DND-41 (cell line): Measurements from ENCODE around the gene GPR15.

Experiments
- ATAC-seq: fragments of 200-7000 bp; cut with Tn5 transposase; 3 replicates; pipeline ENCODE4 v1.9.1; 2021; ENCODE audit warnings: low read depth; ENCODE audit not compliant: insufficient read depth
- DNase-seq: peaks from one replicate; pipeline ENCODE4 v3.0.0-alpha.2; 2020
- H2AFZ ChIP-seq: 2 replicates; pipeline ENCODE4 v1.6.0; 2012; ENCODE audit warnings: low read depth, low read length
- H3K27ac ChIP-seq: 2 replicates; pipeline ENCODE4 v1.5.1; 2012; ENCODE audit warnings: low read length, inconsistent platforms
- H3K27me3 ChIP-seq: fragments of 200-600 bp; sonication (generic); 2 replicates; pipeline ENCODE4 v1.6.0; 2012; ENCODE audit warnings: low read length, mild to moderate bottlenecking, inconsistent platforms; ENCODE audit not compliant: insufficient read depth, poor library complexity
- H3K36me3 ChIP-seq: 2 replicates; pipeline ENCODE4 v1.5.1; 2012; ENCODE audit warnings: low read length, inconsistent platforms; ENCODE audit not compliant: insufficient read depth
- H3K4me1 ChIP-seq: 2 replicates; pipeline ENCODE4 v1.5.1; 2012; ENCODE audit warnings: mild to moderate bottlenecking, low read length; ENCODE audit not compliant: insufficient read depth
- H3K4me2 ChIP-seq: 2 replicates; pipeline ENCODE4 v1.6.0; 2012; ENCODE audit warnings: mild to moderate bottlenecking, moderate library complexity, low read length, inconsistent platforms; ENCODE audit not compliant: insufficient read depth
- H3K4me3 ChIP-seq, 2 experiments: fragments of 200-600 bp in 1 of 2; shearing (Covaris generic) in 1 of 2; 2 replicates each; pipeline ENCODE4 v1.5.1; 2012 to 2016; ENCODE audit warnings: inconsistent platforms in 2 of 2, low read length in 2 of 2, mild to moderate bottlenecking in 2 of 2, low read depth in 1 of 2, moderate library complexity in 1 of 2
- H3K79me2 ChIP-seq: 2 replicates; pipeline ENCODE4 v1.6.0; 2012; ENCODE audit warnings: low read length, inconsistent platforms; ENCODE audit not compliant: insufficient read depth
- H3K9ac ChIP-seq: 2 replicates; pipeline ENCODE4 v1.6.0; 2012; ENCODE audit warnings: low read depth, mild to moderate bottlenecking, inconsistent platforms, low read length, moderate library complexity
- H3K9me3 ChIP-seq: 2 replicates; pipeline ENCODE4 v1.5.1; 2012; ENCODE audit warnings: low read length, moderate library complexity, mild to moderate bottlenecking, inconsistent platforms; ENCODE audit not compliant: insufficient read depth, severe bottlenecking
- H4K20me1 ChIP-seq: 2 replicates; pipeline ENCODE4 v1.6.0; 2012; ENCODE audit warnings: low read length; ENCODE audit not compliant: insufficient read depth
- CTCF ChIP-seq: IDR thresholded peaks from 2 replicates; pipeline ENCODE4 v1.5.1; 2012; ENCODE audit warnings: borderline replicate concordance, low read length, moderate library complexity, mild to moderate bottlenecking; ENCODE audit not compliant: poor library complexity, severe bottlenecking; ENCODE audit errors: extremely low read depth
- EZH2 ChIP-seq: IDR thresholded peaks from 3 replicates; pipeline ENCODE4 v1.6.1; 2012; ENCODE audit warnings: borderline replicate concordance, low read depth, mild to moderate bottlenecking, moderate library complexity, low read length, inconsistent platforms; ENCODE audit not compliant: severe bottlenecking

Gene GPR15

GRCh38 chr3:98532709-98533571, 1.2 kb downstream of the GPR15 start:
- no peaks in the 10 kb centered on the region for H4K20me1 ChIP-seq
- no peak overlapping the region for H3K9ac ChIP-seq
- H3K27ac ChIP-seq, result no peak overlapping the region
- no peak overlapping the region for H3K4me3 ChIP-seq
- H3K79me2 ChIP-seq, result no peaks in the 10 kb centered on the region
- no peak overlapping the region for H3K4me2 ChIP-seq
- peaks cover 6% of the 10 kb centered on the region for H3K27me3 ChIP-seq
- H3K9me3 ChIP-seq, result no peaks in the 10 kb centered on the region
- H3K36me3 ChIP-seq, result no peaks in the 10 kb centered on the region
- ATAC-seq, result no peak
- H3K4me1 ChIP-seq, result no peaks in the 10 kb centered on the region
- DNase-seq, result no peak
- no peak overlapping the region for H2AFZ ChIP-seq
- TF ChIP-seq CTCF, result no peak
- no peak for TF ChIP-seq EZH2

- no peaks in the 10 kb centered on the region for H4K20me1 ChIP-seq
- H3K9me3 ChIP-seq, result no peaks in the 10 kb centered on the region
Observed at GRCh38 chr3:98534168-98534567, 2.4 kb downstream of the GPR15 start.

GRCh38 chr3:98534734-98535133, 3.0 kb downstream of the GPR15 start:
- Histone ChIP-seq H3K4me1 (no peaks in the 10 kb centered on the region), H4K20me1 (no peaks in the 10 kb centered on the region), H2AFZ (no peak overlapping the region), H3K9me3 (no peaks in the 10 kb centered on the region), H3K27me3 (peaks cover 6% of the 10 kb centered on the region), H3K79me2 (no peaks in the 10 kb centered on the region), H3K4me2 (no peak overlapping the region), H3K4me3 (no peak overlapping the region), H3K36me3 (no peaks in the 10 kb centered on the region), H3K27ac (no peak overlapping the region), H3K9ac (no peak overlapping the region)
- ATAC-seq (no peak), DNase-seq (no peak)
- TF ChIP-seq CTCF (no peak), EZH2 (no peak)

More at GRCh38 chr3:98534168-98534567, 2.4 kb downstream of the GPR15 start:
- TF ChIP-seq CTCF (no peak), EZH2 (no peak)
- ATAC-seq (no peak), DNase-seq (no peak)
- Histone ChIP-seq H3K4me1 (no peaks in the 10 kb centered on the region), H3K27me3 (peaks cover 6% of the 10 kb centered on the region), H3K4me3 (no peak overlapping the region), H3K9ac (no peak overlapping the region), H2AFZ (no peak overlapping the region), H3K36me3 (no peaks in the 10 kb centered on the region), H3K79me2 (no peaks in the 10 kb centered on the region), H3K4me2 (no peak overlapping the region), H3K27ac (no peak overlapping the region)
